GM18519 (cell line): ENCODE results near the gene TMPRSS4.

Source experiments
- ATAC-seq: cut with Tn5 transposase; IDR thresholded peaks from one replicate; pipeline ENCODE4 v1.9.1; 2021; ENCODE audit warnings: mild to moderate bottlenecking, moderate library complexity; ENCODE audit not compliant: unreplicated experiment, low FRiP score

Gene TMPRSS4

GRCh38 chr11:118169300-118170140 is 92.6 kb downstream of the TMPRSS4 start:
- ATAC-seq, result no peak

- no peak for ATAC-seq
These were observed 93.4 kb downstream of the TMPRSS4 start for GRCh38 chr11:118170231-118170630.

- no peak for ATAC-seq
These were observed 94.0 kb downstream of the TMPRSS4 start for GRCh38 chr11:118170882-118171268.
